GM21528 (cell line): ENCODE results near the gene ERICH6B.

Experiments
- ATAC-seq: cut with Tn5 transposase; IDR thresholded peaks from one replicate; pipeline ENCODE4 v1.9.1; 2021; ENCODE audit warnings: mild to moderate bottlenecking, moderate library complexity; ENCODE audit not compliant: unreplicated experiment, low FRiP score

Gene ERICH6B

GRCh38 chr13:45545686-45546409 lies 69.7 kb downstream of the ERICH6B start:
- ATAC-seq, result no peak

DNA sequence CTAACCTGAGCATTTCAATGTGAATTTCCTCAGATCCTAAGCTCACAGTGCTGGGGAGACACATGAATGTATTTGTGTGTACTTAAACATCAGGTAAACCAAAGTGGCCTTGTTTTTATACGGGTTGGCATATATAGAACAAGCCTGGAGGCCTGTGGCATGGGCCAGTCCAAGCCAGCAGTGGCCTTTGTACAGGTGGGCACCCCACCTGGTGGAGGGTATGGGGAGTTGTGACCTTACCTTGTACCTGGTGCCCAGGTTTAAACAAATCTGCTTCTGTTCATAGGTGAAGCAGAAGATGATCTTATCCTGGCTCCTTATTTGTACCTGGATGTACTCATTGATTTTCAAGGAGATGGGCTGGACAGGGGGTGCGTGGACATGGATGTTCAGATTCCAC lies 71.0 kb downstream of the ERICH6B start:
- ATAC-seq, result no peak

DNA sequence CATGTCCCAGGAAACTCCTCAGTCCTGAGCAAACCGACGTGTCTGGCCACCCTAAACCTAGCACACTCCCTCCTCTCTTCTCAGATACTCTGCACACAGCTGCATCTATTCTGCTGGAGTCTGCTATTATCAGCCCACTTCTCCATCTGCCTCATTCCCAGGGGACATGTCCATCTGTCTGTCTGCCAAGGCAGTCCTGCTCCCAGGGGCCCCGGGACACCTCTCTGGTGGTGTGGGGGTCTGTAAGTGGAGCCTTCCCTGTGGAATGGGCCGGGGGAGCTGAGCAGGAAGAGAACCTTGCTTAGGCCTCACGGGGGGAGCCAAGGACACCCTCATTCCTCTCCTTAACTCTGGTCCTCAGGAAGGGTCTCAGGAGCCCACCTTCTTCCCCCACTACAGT lies 72.7 kb downstream of the ERICH6B start:
- ATAC-seq, result no peak

- ATAC-seq, result no peak
Observed at GRCh38 chr13:45542391-45542790, 73.1 kb downstream of the ERICH6B start.

- no peak for ATAC-seq
Observed at GRCh38 chr13:45541806-45542205, 73.7 kb downstream of the ERICH6B start.

DNA sequence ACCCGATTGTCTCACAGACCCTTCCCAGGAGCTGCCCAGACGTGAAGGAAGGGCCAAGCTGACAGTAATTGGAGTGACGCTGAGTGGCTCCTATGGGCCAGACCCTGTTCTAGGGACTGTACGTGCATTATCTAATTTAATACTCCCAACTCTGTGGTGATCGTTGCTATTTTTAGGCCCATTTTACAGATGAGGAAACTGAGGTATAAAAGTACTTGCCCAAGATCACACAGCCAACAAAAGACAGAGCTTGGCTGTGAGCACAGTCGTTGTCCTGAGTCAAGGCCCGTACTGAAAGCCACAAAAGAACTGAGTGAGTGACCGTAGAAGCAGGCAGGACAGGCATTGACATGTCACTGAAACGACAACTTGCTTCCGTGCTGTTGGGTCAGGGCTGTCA lies 74.7 kb downstream of the ERICH6B start:
- ATAC-seq, result no peak

DNA sequence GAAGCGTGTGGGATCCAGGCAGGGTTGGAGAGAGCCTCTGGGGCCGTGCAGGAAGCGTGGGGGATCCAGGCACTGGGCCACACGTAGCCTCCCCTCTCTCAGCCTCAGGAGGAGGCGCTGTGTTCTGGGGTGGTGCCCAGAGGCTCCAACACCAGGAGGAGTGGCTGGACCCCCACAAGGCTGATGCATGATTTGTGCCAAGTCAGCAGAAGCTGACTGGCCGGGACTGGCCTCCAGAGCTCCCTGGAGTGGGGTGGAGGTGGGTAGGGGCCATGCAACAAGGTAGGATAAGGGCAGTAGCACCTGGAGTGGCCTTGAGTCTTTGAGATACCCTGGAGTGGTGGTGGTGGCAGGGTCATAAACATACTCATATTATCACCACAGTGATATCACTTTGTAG lies 75.3 kb downstream of the ERICH6B start:
- no peak for ATAC-seq

DNA sequence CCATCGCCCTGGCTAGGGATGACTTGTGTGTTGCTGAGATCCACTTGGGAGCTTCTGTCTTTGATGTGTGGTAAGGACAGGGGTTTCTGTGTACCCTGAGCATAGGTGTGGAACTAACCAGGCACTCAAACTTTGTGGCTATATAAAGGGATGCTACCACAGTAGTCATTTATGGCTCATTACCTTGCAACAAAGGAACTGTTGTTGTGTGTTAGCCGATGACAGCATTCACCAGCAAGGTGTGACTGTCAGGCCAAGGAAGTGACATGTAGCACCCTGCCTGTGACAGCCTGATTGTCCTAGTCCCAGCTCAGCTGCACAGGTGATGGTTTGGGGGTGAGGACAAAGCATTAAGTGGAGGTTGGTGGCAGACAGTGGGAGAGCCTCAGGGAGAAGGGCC lies 77.2 kb downstream of the ERICH6B start:
- ATAC-seq, result no peak

GRCh38 chr13:45537516-45537915 lies 78.0 kb downstream of the ERICH6B start:
- ATAC-seq, result no peak

DNA sequence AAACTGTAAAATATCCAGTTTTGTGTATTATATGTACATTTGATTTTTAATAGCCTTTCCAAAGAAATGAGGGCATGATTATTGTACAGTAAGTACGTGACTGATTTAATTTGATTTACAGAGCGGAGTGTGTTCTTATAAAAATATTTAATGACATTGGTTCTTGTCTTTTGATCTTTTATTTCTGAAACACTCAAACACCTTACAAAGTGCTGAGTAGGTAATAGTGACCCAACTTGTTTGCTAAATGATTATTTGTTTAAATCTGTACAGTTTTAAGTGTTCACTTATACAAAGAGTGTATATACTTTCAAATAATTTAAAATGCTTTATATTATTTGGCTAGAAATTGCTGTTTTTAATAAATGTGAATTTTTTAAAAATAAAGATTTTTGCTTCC lies 79.3 kb downstream of the ERICH6B start:
- ATAC-seq, result no peak

DNA sequence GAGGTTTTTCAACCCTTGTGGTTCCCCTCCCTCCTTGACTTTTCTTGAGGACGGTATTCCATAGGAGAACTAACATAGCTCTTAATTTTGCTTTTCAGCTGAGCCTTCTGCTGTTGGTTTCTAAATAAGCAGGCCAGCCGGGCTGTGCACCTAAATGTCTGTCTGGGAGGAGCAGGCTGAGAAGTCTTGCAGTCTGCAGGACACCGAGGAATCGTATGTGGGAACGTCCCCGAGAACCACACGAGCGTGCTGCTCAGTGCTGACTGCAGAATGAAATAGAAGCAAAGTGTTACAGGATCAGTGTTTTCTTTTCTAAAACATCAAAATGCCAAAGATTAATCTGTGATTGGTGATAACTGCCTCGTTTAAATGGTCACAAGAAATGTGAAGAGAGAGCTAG lies 80.9 kb downstream of the ERICH6B start:
- no peak for ATAC-seq

GRCh38 chr13:45529758-45530157 lies 85.8 kb downstream of the ERICH6B start:
- ATAC-seq, result no peak

DNA sequence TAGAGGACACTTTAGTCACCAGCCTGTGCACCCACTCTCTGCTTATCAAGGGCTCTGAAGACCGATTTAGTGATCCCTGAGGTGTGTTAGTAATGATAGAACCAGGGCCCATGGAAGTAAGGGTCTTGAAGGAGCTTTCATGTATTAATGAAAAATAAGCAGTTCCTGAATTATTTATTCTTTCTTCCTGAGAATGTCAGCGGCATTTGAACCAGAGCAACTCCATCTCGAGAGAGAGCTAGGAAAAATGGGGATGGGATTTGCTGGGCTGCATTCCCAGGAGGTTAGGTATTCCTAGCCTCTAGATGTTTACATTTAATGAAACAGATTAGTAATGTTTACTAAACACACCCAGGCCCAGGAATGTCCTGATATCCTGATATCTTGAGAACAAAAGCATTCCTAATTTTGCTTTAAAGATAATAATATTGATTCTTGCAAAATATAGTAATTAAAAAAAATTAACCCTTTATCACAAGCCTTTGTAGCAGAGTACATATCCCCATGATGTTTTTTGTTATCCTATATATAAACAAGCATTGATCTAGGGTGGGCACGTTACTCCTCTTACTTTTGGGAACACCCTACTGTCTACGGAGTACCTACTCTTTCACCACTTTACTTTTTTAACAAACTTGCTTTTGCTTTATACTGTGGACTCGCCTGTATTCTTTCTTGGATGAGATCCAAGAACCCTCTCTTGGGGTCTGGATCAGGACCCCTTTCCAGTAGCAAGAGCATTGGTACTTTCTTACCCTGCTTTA lies 87.7 kb downstream of the ERICH6B start:
- ATAC-seq, result no peak

DNA sequence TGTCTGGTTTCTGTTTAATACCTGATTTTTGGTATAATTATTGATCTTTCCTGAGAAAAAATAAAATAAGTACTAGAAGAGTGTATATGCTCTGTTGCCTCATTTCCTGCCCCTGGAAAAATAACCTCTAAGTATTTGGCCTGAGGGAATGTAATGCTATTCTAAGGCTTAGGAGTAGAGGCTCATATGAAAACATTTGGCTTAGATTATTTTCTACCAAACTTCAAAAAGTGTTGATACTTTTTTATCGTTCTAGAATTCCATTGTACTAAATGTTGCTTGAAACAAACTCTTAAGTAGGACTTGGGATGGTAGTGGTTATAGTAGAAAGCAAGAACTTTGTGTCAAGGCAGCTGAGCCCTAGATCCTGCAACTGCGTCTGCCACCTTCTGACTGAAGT lies 93.0 kb downstream of the ERICH6B start:
- no peak for ATAC-seq

GRCh38 chr13:45521297-45521696 lies 94.2 kb downstream of the ERICH6B start:
- ATAC-seq, result no peak

GRCh38 chr13:45519493-45519892 lies 96.0 kb downstream of the ERICH6B start:
- ATAC-seq, result no peak

DNA sequence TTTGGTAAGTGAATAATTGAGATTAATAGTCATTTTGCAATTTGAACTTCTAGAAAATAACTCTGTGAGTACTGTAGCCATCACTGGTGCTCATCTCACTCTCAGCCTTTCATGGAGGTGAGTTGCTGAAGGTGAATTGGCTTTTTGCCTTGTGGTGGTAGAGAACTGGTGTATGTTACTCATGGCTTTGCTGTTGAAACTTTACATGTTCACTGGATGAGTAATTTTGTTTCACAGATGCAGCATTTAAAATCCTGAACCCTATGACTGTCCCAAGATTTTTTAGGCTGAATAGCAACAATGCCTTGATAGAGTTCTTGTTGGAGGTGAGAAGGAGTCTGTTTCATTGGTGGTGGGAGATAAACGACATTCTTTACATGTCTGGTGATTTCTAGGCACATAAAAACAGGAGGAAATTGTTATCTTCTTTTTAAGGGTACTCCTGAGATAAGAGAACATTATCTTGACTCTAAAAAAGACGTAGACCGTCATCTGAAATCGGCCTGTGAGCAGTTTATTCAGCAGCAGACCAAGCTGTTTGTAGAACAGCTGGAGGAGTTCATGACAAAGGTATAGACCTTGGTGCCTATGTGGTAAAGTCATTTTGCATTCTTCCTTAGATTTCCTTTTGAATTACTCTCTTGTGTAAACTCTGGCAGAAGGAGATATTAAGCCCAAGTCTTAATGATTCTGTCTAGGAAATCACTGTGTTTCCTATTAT lies 96.9 kb downstream of the ERICH6B start:
- ATAC-seq, result no peak

GRCh38 chr13:45516757-45517156 lies 98.8 kb downstream of the ERICH6B start:
- no peak for ATAC-seq

DNA sequence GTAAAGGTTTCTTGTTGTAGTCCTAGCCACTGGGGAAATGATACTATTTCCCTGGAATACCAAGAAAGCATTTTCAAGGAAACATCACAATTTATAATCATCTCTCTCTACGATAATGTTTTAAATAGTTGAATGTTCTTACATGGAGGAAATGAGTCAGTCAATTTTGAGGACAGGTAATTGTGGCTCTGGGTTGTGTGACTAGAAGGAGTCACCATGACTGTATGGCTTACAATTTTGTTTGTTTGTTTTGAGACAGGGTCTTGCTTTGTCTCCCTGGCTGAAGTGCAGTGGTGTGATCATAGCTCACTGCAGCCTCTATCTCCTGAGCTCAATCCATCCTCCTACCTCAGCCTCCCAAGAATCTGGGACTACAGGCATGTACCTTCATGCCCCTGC lies 103.4 kb downstream of the ERICH6B start:
- no peak for ATAC-seq

- ATAC-seq, result no peak
Observed at GRCh38 chr13:45511310-45512097, 104.0 kb downstream of the ERICH6B start.

- no peak for ATAC-seq
Observed at GRCh38 chr13:45510672-45511071, 104.9 kb downstream of the ERICH6B start.
